Liver (tissue), 2 donors: ENCODE measurements around the gene FRMD1.

Experiments
- YY1 ChIP-seq: IDR thresholded peaks from 2 replicates; pipeline ENCODE4 v1.6.1; 2016; ENCODE audit warnings: antibody characterized with exemption, mild to moderate bottlenecking
- TF ChIP-seq, protein P1 (sequence below): fragments of 150-350 bp; IDR thresholded peaks from 2 replicates; pipeline ENCODE4 v1.5.1; 2017; ENCODE audit warnings: improper control_type of control experiment, low read depth, low read length; ENCODE audit not compliant: missing input control
- donor health status: healthy.

DNA sequence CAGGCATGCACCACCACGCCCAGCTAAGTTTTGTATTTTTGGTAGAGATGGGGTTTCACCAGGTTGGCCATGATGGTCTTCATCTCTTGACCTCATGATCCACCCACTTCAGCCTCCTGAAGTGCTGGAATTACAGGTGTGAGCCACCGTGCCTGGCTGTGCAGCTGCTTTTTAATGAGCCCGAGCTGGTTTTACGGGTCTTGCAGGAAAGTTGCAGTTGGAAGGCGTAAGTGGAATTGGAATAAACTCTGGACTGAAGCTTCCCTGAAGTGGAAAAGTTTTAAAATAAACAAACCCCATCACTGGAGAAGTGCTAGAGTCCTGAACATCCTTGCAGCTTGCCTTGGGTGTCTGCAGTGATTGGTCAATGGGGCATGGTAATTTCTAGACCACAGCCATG is 41.2 kb downstream of the FRMD1 start:
- TF ChIP-seq, protein P1, sequence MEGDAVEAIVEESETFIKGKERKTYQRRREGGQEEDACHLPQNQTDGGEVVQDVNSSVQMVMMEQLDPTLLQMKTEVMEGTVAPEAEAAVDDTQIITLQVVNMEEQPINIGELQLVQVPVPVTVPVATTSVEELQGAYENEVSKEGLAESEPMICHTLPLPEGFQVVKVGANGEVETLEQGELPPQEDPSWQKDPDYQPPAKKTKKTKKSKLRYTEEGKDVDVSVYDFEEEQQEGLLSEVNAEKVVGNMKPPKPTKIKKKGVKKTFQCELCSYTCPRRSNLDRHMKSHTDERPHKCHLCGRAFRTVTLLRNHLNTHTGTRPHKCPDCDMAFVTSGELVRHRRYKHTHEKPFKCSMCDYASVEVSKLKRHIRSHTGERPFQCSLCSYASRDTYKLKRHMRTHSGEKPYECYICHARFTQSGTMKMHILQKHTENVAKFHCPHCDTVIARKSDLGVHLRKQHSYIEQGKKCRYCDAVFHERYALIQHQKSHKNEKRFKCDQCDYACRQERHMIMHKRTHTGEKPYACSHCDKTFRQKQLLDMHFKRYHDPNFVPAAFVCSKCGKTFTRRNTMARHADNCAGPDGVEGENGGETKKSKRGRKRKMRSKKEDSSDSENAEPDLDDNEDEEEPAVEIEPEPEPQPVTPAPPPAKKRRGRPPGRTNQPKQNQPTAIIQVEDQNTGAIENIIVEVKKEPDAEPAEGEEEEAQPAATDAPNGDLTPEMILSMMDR, result no peak
- no peak for TF ChIP-seq YY1
